HG02588 (cell line): Measurements from ENCODE around the gene ZRANB1.
"Not testable (repeated sequence)": the region's sequence is repeated elsewhere in the genome, so short reads cannot be mapped to it uniquely, and the experiment has no call there.

Source experiments
- ATAC-seq: cut with Tn5 transposase; IDR thresholded peaks from one replicate; pipeline ENCODE4 v1.9.1; 2021; ENCODE audit warnings: mild to moderate bottlenecking, moderate library complexity; ENCODE audit not compliant: unreplicated experiment

Gene ZRANB1

GRCh38 chr10:124941823-124942222 lies at the start of gene ZRANB1:
Gene ZRANB1, plus strand, starts transcription at chr10:124942123. Its CDS starts 371 bp downstream, at chr10:124942494.
- ATAC-seq = no peak

GRCh38 chr10:124892905-124893304 lies 49.0 kb upstream of the ZRANB1 start:
- no peak for ATAC-seq

- no peak for ATAC-seq
Measured at GRCh38 chr10:124894569-124895215, 47.2 kb upstream of the ZRANB1 start.

GRCh38 chr10:124896751-124897150 lies 45.2 kb upstream of the ZRANB1 start:
- no peak for ATAC-seq

GRCh38 chr10:124898471-124898870 lies 43.5 kb upstream of the ZRANB1 start:
- ATAC-seq = no peak

GRCh38 chr10:124899151-124899550 lies 42.8 kb upstream of the ZRANB1 start:
- ATAC-seq = no peak

GRCh38 chr10:124902462-124902861 lies 39.5 kb upstream of the ZRANB1 start:
- no peak for ATAC-seq

GRCh38 chr10:124903111-124903510 lies 38.8 kb upstream of the ZRANB1 start:
- ATAC-seq = no peak

- ATAC-seq = no peak
Measured at GRCh38 chr10:124904796-124905195, 37.1 kb upstream of the ZRANB1 start.

GRCh38 chr10:124906551-124907001 lies 35.3 kb upstream of the ZRANB1 start:
- no peak for ATAC-seq

- ATAC-seq = no peak
Measured at GRCh38 chr10:124909563-124909962, 32.4 kb upstream of the ZRANB1 start.

- ATAC-seq = no peak
Measured at GRCh38 chr10:124911124-124912067, 30.5 kb upstream of the ZRANB1 start.

GRCh38 chr10:124912101-124912886 lies 29.6 kb upstream of the ZRANB1 start:
- ATAC-seq = no peak

- no peak for ATAC-seq
Measured at GRCh38 chr10:124913167-124913566, 28.8 kb upstream of the ZRANB1 start.

- ATAC-seq = not testable (repeated sequence)
Measured at GRCh38 chr10:124914398-124914797, 27.5 kb upstream of the ZRANB1 start.

GRCh38 chr10:124916098-124916584 lies 25.8 kb upstream of the ZRANB1 start:
- ATAC-seq = peak; percentile 3

GRCh38 chr10:124916585-124917427 lies 25.1 kb upstream of the ZRANB1 start:
- ATAC-seq = peak; percentile 96

GRCh38 chr10:124917428-124918190 lies 24.3 kb upstream of the ZRANB1 start:
- ATAC-seq = no peak

- no peak for ATAC-seq
Measured at GRCh38 chr10:124918191-124918830, 23.6 kb upstream of the ZRANB1 start.
